HG02884 (cell line): ENCODE data around the gene MEGF10.

Source experiments
- ATAC-seq: cut with Tn5 transposase; IDR thresholded peaks from one replicate; pipeline ENCODE4 v1.9.1; 2021; ENCODE audit warnings: mild to moderate bottlenecking, moderate library complexity; ENCODE audit not compliant: unreplicated experiment

The MEGF10 gene

GRCh38 chr5:127324756-127325155 lies 34.2 kb downstream of the MEGF10 start:
- ATAC-seq: no peak

GRCh38 chr5:127326431-127326830 lies 35.8 kb downstream of the MEGF10 start:
- ATAC-seq: no peak

GRCh38 chr5:127326976-127327755 lies 36.6 kb downstream of the MEGF10 start:
- no peak for ATAC-seq

- ATAC-seq: no peak
Measured at GRCh38 chr5:127330116-127330515, 39.5 kb downstream of the MEGF10 start.

- no peak for ATAC-seq
Measured at GRCh38 chr5:127331890-127332649, 41.5 kb downstream of the MEGF10 start.

GRCh38 chr5:127333483-127333882 lies 42.9 kb downstream of the MEGF10 start:
- no peak for ATAC-seq

- no peak for ATAC-seq
Measured at GRCh38 chr5:127335381-127335780, 44.8 kb downstream of the MEGF10 start.

GRCh38 chr5:127337876-127338275 lies 47.3 kb downstream of the MEGF10 start:
- ATAC-seq: no peak

- ATAC-seq: no peak
Measured at GRCh38 chr5:127338501-127338900, 47.9 kb downstream of the MEGF10 start.

GRCh38 chr5:127340606-127341005 lies 50.0 kb downstream of the MEGF10 start:
- no peak for ATAC-seq

- ATAC-seq: no peak
Measured at GRCh38 chr5:127342364-127342763, 51.8 kb downstream of the MEGF10 start.

- ATAC-seq: no peak
Measured at GRCh38 chr5:127343313-127343712, 52.7 kb downstream of the MEGF10 start.

- no peak for ATAC-seq
Measured at GRCh38 chr5:127343866-127344265, 53.3 kb downstream of the MEGF10 start.

- ATAC-seq: no peak
Measured at GRCh38 chr5:127344931-127345330, 54.3 kb downstream of the MEGF10 start.

- ATAC-seq: no peak
Measured at GRCh38 chr5:127351418-127351817, 60.8 kb downstream of the MEGF10 start.

GRCh38 chr5:127352068-127352467 lies 61.5 kb downstream of the MEGF10 start:
- ATAC-seq: no peak

- ATAC-seq: no peak
Measured at GRCh38 chr5:127353327-127353726, 62.7 kb downstream of the MEGF10 start.

- no peak for ATAC-seq
Measured at GRCh38 chr5:127353796-127354195, 63.2 kb downstream of the MEGF10 start.

- no peak for ATAC-seq
Measured at GRCh38 chr5:127355337-127355736, 64.7 kb downstream of the MEGF10 start.

- no peak for ATAC-seq
Measured at GRCh38 chr5:127358284-127358683, 67.7 kb downstream of the MEGF10 start.

- no peak for ATAC-seq
Measured at GRCh38 chr5:127358740-127359139, 68.1 kb downstream of the MEGF10 start.

- no peak for ATAC-seq
Measured at GRCh38 chr5:127359502-127359901, 68.9 kb downstream of the MEGF10 start.
